Mesodermal cell (in vitro differentiated cells): ENCODE measurements around the gene PCGF3.

Source experiments
- H3K27ac ChIP-seq: 2 replicates; pipeline ENCODE4 v1.7.0; 2013; ENCODE audit warnings: mild to moderate bottlenecking, low read depth, low read length, moderate library complexity; ENCODE audit not compliant: severe bottlenecking
- H3K36me3 ChIP-seq: 2 replicates; pipeline ENCODE4 v1.7.1; 2013; ENCODE audit warnings: mild to moderate bottlenecking, low read length, moderate library complexity; ENCODE audit not compliant: control insufficient read depth, insufficient read depth
- H3K4me1 ChIP-seq: one replicate; pipeline ENCODE4 v1.7.1; 2013; ENCODE audit warnings: mild to moderate bottlenecking, low read length; ENCODE audit not compliant: insufficient read depth, control insufficient read depth, poor library complexity, severe bottlenecking
- H3K4me3 ChIP-seq: 2 replicates; pipeline ENCODE4 v1.7.0; 2013; ENCODE audit warnings: low read length, control low read depth, mild to moderate bottlenecking; ENCODE audit not compliant: insufficient read depth, poor library complexity, severe bottlenecking; ENCODE audit errors: extremely low read depth
- H3K9me3 ChIP-seq: 2 replicates; pipeline ENCODE4 v1.7.1; 2013; ENCODE audit warnings: mild to moderate bottlenecking, low read length, moderate library complexity; ENCODE audit not compliant: control insufficient read depth
- WGBS, 2 experiments: methylation state at CpG; one replicate each; pipeline ENCODE4 v1.1.5; 2013; ENCODE audit warnings: missing lambda C conversion rate in 2 of 2; ENCODE audit not compliant: insufficient coverage in 2 of 2; 5-methylcytosine and 5-hydroxymethylcytosine counted together

PCGF3 gene

DNA sequence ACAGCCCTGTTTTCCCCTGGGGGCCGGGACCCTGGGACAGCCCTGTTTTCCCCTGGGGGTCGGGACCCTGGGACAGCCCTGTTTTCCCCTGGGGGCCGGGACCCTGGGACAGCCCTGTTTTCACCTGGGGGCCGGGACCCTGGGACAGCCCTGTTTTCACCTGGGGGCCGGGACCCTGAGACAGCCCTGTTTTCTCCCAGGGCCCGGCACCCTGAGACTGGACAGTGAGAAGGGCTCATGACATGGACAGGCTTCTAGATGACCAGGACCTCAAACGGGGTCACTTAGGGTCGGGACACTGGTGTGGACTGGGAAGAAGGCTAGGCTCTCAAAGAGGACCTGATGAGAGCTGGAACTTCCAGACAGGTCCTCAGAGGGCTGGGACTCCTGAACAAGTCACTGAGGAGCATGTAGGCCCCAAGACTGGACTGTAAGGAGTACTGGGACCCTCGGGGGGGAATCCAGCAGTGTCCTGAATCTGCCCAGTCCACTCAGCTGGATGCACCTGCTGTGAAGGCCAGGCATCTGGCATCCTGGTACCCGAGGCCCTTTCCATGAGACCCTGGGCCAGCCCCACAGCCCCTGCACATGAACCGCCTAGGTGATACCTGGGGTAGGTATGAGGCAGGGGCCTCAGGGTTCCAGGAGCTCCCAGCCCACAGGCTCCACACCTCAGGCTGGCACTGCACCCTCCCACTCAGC lies 2.4 kb downstream of the PCGF3 start:
- H3K4me1 ChIP-seq: peaks cover 4% of the 10 kb centered on the region
- no peak overlapping the region for H3K27ac ChIP-seq
- no peak overlapping the region for H3K4me3 ChIP-seq
- H3K9me3 ChIP-seq: no peaks in the 10 kb centered on the region
- WGBS, 2 experiments: 91 to 95% methylated on average over 9 to 10 of the region's 11 CpGs
- H3K36me3 ChIP-seq: peaks cover 51% of the 10 kb centered on the region

DNA sequence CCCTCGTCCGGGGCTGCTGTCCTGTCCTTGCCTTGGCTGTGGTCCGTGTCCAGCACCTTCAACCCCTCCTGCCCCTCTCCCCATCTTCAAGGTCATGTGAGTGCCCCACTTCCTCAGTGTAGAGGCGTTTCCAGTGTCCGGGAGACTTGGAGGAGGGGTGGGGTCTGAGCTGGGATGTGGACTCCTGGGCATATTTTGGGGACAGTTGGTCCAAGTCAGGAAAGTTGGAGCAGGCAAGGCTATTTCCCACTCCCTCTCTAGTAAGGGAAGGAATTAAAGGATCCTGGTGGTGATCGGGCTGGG lies 3.0 kb downstream of the PCGF3 start:
- H3K4me3 ChIP-seq: no peak overlapping the region
- 95 to 100% methylated on average over 2 to 3 of the region's 6 CpGs for WGBS, 2 experiments
- H3K9me3 ChIP-seq: no peaks in the 10 kb centered on the region
- peaks cover 4% of the 10 kb centered on the region for H3K4me1 ChIP-seq
- no peak overlapping the region for H3K27ac ChIP-seq
- H3K36me3 ChIP-seq: peaks cover 56% of the 10 kb centered on the region

DNA sequence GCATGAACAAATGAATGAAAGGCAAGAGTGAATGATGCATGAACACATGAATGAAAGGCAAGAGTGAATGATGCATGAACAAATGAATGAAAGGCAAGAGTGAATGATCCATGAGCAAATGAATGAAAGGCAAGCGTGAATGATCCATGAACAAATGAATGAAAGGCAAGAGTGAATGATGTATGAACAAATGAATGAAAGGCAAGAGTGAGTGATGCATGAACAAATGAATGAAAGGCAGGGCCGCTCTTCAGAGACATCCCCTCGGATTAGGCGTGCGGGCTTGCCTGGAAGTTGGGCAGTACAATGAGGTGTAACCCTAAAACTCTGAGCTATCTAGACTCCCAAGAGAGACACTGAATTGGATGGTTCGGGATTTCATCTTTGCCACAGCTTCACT lies 3.7 kb downstream of the PCGF3 start:
- Histone ChIP-seq H3K4me3 (no peak overlapping the region), H3K36me3 (peaks cover 64% of the 10 kb centered on the region), H3K4me1 (peaks cover 4% of the 10 kb centered on the region), H3K27ac (no peak overlapping the region), H3K9me3 (no peaks in the 10 kb centered on the region)
- WGBS, 2 experiments: 95 to 96% methylated on average over 6 of the region's 6 CpGs

DNA sequence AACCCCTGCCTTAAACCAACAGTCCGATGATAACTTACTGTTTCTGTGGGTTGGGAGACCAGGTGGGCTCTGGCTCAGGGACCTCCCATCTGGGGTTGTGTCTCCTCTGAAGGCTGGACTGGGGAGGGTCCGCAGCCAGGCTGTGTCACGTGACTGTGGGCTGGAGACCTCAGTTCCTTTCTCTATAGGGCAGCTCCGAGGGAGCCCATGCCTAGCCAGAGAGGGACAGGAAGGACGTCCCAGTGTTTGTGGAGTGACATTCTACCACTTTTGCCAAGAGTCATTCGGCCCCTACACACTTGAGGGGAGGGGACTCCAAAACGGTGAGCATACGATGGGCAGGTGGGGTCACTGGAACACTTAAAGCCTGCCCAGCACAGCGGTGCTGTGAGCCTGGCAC lies 4.5 kb downstream of the PCGF3 start:
- Histone ChIP-seq H3K27ac (no peak overlapping the region), H3K4me1 (peaks cover 4% of the 10 kb centered on the region), H3K4me3 (no peak overlapping the region), H3K9me3 (no peaks in the 10 kb centered on the region), H3K36me3 (peaks cover 67% of the 10 kb centered on the region)
- 93 to 94% methylated on average over 8 of the region's 9 CpGs for WGBS, 2 experiments

DNA sequence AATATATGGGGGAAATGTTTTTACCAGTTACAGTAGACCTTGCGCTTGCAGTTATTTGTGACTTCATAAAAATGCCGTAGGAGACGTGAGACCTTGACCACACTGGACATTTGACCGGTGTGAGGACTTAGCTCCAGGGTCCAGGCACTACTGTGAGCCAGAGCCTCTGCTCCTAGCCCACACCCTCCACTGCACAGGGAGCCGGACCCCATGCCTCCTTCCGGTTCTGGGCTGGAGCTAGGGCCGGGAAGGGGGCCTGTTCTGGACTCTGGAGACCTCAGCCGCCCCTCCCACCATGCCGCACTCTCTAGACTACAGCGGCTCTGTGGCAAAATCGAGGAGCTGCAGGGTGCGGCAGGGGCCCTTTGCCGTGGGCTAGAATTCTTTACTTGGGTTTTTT lies 5.3 kb downstream of the PCGF3 start:
- Histone ChIP-seq H3K4me1 (peaks cover 4% of the 10 kb centered on the region), H3K4me3 (no peak overlapping the region), H3K36me3 (peaks cover 67% of the 10 kb centered on the region), H3K9me3 (no peaks in the 10 kb centered on the region), H3K27ac (no peak overlapping the region)
- WGBS, 2 experiments: 96 to 97% methylated on average over 12 of the region's 13 CpGs

DNA sequence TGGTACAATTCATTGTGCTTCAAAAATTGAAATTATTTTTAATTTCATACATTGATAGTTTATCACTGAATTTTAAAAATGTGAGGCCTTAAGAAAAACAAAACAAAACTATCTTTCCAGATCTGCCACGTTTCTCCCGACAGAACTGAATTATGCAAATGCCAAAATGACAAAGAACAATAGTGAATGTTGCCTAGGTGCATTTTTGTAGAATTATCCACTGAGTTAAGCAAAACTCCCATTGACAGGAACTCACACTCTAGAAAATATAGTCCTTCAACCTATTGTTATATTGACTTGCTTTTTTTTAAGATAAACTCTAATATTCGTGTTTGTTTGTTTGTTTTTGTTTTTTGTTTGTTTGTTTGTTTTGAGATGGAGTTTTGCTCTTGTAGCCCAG lies 6.5 kb downstream of the PCGF3 start:
- no CpG with 5 or more reads among the region's 3 CpGs for WGBS, 2 experiments
- Histone ChIP-seq H3K9me3 (no peaks in the 10 kb centered on the region), H3K36me3 (peaks cover 67% of the 10 kb centered on the region), H3K4me3 (no peak overlapping the region), H3K4me1 (peaks cover 2% of the 10 kb centered on the region), H3K27ac (no peak overlapping the region)

DNA sequence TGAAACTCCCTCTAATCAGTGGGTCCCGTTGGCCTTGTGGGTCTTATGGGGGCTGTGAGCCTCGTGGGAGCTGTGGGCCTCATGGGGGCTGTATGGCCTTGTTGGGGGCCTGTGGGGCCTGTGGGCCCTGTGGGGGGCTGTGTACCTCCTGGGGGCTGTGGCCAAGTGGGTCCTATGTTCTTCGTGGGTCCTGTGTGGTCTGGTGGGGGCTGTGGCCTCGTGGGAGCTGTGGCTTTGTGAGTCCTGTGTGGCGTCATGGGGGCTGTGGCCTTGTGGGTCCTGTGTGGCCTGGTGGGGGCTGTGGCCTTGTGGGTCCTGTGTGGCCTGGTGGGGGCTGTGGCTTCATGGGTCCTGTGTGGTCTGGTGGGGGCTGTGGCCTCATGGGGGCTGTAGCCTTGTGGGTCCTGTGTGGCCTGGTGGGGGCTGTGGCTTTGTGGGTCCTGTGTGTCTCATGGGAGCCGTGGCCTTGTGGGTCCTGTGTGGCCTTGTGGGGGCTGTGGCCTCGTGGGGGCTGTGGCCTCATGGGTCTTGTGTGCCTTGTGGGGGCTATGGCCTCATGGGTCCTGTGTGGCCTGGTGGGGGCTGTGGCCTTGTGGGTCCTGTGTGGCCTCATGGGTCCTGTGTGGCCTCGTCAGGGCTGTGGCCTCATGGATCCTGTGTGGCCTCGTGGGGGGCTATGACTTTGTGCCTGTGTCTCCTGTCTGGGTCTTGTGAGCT lies 7.4 kb downstream of the PCGF3 start:
- H3K27ac ChIP-seq: no peak overlapping the region
- H3K36me3 ChIP-seq: peaks cover 65% of the 10 kb centered on the region
- H3K4me1 ChIP-seq: no peaks in the 10 kb centered on the region
- 86 to 92% methylated on average over 4 to 5 of the region's 9 CpGs for WGBS, 2 experiments
- H3K9me3 ChIP-seq: no peaks in the 10 kb centered on the region
- H3K4me3 ChIP-seq: no peak overlapping the region

DNA sequence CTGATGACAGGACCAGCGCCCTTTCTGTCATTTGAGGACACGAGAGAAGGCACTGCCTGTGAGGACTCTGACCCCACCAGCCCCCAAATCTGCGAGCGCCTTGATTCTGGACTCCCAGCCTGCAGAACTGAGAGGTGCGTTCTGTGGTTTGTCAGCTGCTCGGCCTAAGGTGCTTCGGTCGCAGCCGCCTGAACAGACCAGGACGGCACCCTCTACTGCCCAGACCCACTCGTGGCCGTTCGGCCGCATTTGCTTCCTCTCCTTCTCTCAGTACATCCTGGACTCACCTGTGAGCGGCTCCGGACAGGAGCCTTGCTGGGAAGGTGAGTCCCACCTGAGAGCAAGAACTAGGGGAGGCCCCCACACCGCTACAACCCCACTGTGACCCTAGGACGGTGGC lies 8.5 kb downstream of the PCGF3 start:
- Histone ChIP-seq H3K4me1 (no peaks in the 10 kb centered on the region), H3K27ac (no peak overlapping the region), H3K9me3 (no peaks in the 10 kb centered on the region), H3K4me3 (no peak overlapping the region), H3K36me3 (peaks cover 60% of the 10 kb centered on the region)
- WGBS, 2 experiments: 93 to 96% methylated on average over 18 of the region's 18 CpGs

DNA sequence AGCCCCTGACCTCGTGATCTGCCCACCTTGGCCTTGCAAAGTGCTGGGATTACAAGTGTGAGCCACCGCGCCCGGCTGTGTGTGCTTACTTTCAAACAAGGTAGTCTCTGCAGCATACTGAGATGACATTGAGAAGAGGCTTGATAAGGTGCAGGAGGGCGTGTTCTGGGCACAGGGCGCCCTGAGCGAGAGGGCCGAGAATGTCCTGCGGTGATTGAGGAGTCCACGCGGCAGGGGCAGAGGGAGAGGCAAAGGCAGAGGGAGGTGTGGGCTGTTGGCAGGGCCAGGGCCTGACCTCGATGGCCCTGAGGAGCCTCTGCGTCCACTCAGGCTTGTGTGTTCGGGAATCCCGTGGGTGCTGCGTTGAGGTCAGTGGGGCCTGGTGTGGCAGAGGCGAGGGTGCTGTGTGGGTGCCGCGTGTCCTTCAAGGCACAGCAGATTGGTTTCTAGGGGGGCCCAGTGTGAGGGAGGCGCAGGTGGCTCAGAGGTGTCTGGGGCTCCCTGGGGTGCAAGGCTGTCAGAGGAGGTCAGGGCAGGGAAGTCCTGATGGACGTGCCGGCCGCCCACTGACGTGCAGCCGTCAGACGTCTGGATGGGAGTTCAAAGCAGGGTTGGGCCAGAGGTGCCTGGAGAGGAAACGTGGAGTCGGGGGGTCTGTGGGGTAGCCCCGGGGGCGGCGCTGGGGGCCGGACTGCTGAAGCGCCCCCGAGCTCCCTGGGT lies 12.1 kb downstream of the PCGF3 start:
- H3K36me3 ChIP-seq: peaks cover 52% of the 10 kb centered on the region
- 91 to 96% methylated on average over 27 to 28 of the region's 34 CpGs for WGBS, 2 experiments

DNA sequence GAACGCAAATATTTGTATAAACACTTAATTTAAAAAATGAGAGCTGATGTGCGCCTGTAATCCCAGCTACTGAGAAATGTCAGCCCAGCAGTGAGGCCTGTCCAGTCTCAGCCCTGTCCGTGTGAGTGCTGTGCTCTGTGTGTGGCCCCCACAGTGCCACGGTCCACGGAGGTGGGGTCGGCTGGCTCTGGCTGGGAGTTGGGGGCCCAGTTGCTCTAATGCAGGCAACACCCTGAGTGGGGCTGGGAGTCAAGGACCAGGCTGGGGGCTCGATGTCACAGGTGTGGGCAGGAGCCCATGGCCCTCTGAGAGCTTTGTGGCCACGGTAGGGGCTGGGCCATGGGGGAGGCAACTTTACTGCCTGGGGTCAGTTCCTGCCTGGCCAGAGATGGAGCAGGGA lies 12.8 kb downstream of the PCGF3 start:
- Histone ChIP-seq H3K4me3 (no peak overlapping the region), H3K9me3 (no peaks in the 10 kb centered on the region), H3K4me1 (no peaks in the 10 kb centered on the region), H3K36me3 (peaks cover 52% of the 10 kb centered on the region), H3K27ac (no peak overlapping the region)
- 95 to 98% methylated on average over 7 of the region's 8 CpGs for WGBS, 2 experiments

More for the DNA sequence above, 12.1 kb downstream of the PCGF3 start:
- Histone ChIP-seq H3K9me3 (no peaks in the 10 kb centered on the region), H3K4me1 (no peaks in the 10 kb centered on the region), H3K4me3 (no peak overlapping the region), H3K27ac (no peak overlapping the region)
